Measurements from ENCODE around the gene JAK3.

Gene JAK3

GRCh38 chr19:17837972-17838371, 9.8 kb downstream of the JAK3 start:
- no peak for DNase-seq

- peak; percentile 11 for DNase-seq
Observed at GRCh38 chr19:17836530-17836929, 11.3 kb downstream of the JAK3 start.

GRCh38 chr19:17835182-17836006, 12.4 kb downstream of the JAK3 start:
- no peak for DNase-seq

GRCh38 chr19:17834350-17835181, 13.2 kb downstream of the JAK3 start:
- no peak for DNase-seq

GRCh38 chr19:17832443-17833208, 15.2 kb downstream of the JAK3 start:
- no peak for DNase-seq

- no peak for DNase-seq
Observed at GRCh38 chr19:17831419-17831888, 16.3 kb downstream of the JAK3 start.

- peak; percentile 92 for DNase-seq
Observed at GRCh38 chr19:17830567-17831418, 17.0 kb downstream of the JAK3 start.

GRCh38 chr19:17829855-17830566, 17.8 kb downstream of the JAK3 start:
- peak; percentile 80 for DNase-seq

- no peak for DNase-seq
Observed at GRCh38 chr19:17826508-17827056, 21.2 kb downstream of the JAK3 start.

GRCh38 chr19:17824339-17824738, 23.4 kb downstream of the JAK3 start:
- no peak for DNase-seq

- DNase-seq = no peak
Observed at GRCh38 chr19:17821190-17821589, 26.6 kb downstream of the JAK3 start, which contains the start of gene INSL3. TSS of gene INSL3 (minus strand) at chr19:17821519. CDS start at chr19:17821506, 13 bp downstream.

- DNase-seq = no peak
Observed at GRCh38 chr19:17817668-17818363, 30.0 kb downstream of the JAK3 start.

- DNase-seq = no peak
Observed at GRCh38 chr19:17812099-17812498, 35.7 kb downstream of the JAK3 start.

GRCh38 chr19:17811681-17812080, 36.1 kb downstream of the JAK3 start:
- DNase-seq = no peak

GRCh38 chr19:17811103-17811502, 36.7 kb downstream of the JAK3 start:
- no peak for DNase-seq

- DNase-seq = no peak
Observed at GRCh38 chr19:17807731-17808316, 40.0 kb downstream of the JAK3 start.

GRCh38 chr19:17806945-17807344, 40.8 kb downstream of the JAK3 start:
- DNase-seq = no peak

GRCh38 chr19:17805427-17805826, 42.4 kb downstream of the JAK3 start:
- no peak for DNase-seq

GRCh38 chr19:17803264-17803896, 44.4 kb downstream of the JAK3 start:
- no peak for DNase-seq

Measured in NCI-H226 (cell line).